GM12872 (cell line): ENCODE measurements around the gene TNFAIP8L1.

Source experiments
- TF ChIP-seq, protein P1 (sequence below): IDR thresholded peaks from 3 replicates; pipeline ENCODE4 v1.5.1; 2011; ENCODE audit warnings: low read depth, mild to moderate bottlenecking, low read length, moderate library complexity; ENCODE audit not compliant: insufficient read depth

Gene TNFAIP8L1

DNA sequence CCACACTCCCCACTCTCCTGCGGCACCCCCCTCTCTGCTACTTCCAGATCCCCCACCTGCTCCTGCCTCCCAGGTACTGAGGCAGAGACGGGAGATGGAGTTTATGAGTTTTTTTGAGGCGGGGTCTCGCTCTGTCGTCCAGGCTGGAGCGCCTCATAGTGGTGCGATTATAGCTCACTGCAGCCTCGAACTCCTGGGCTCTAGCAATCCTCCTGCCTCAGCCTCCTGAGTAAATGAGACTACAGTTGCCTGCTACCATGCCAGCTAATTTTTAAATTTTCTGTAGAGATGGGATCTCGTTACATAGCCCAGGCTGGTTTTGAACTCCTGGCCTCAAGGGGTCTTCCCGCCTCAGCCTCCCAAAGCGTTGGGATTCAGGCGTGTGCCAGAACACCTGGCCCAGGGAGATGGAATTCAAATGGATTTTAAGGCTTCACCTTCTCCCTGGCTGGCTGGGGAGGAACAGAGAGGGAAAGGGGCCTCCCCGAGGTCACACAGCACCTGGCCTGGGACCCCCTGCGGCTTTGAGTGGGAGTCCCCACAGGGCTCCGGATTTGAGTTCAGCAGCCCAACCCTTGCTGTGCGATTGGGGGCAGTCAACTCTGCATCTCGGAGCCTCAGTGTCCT, 19.5 kb upstream of the TNFAIP8L1 start:
- TF ChIP-seq, protein P1, sequence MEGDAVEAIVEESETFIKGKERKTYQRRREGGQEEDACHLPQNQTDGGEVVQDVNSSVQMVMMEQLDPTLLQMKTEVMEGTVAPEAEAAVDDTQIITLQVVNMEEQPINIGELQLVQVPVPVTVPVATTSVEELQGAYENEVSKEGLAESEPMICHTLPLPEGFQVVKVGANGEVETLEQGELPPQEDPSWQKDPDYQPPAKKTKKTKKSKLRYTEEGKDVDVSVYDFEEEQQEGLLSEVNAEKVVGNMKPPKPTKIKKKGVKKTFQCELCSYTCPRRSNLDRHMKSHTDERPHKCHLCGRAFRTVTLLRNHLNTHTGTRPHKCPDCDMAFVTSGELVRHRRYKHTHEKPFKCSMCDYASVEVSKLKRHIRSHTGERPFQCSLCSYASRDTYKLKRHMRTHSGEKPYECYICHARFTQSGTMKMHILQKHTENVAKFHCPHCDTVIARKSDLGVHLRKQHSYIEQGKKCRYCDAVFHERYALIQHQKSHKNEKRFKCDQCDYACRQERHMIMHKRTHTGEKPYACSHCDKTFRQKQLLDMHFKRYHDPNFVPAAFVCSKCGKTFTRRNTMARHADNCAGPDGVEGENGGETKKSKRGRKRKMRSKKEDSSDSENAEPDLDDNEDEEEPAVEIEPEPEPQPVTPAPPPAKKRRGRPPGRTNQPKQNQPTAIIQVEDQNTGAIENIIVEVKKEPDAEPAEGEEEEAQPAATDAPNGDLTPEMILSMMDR: no peak

DNA sequence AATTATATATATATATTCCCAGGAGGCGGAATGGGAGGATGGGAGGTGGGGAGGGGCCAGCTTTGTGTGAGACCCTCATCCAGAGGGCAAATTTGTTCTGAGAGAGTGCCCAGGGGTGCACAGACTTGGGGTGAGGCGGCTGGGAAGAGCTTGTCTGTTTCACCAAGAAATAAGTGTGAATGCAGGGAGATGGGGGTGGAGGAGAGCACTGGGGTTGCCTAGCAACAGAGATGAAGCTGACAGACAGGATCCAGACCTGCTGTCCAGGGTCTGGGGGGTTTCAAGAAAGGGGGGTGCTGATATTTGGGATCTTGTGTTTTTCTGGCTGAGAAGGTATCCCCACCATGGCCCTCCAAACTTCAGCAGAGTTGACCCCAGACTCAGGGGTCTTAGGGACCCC, 18.6 kb upstream of the TNFAIP8L1 start:
- TF ChIP-seq, protein P1: no peak

DNA sequence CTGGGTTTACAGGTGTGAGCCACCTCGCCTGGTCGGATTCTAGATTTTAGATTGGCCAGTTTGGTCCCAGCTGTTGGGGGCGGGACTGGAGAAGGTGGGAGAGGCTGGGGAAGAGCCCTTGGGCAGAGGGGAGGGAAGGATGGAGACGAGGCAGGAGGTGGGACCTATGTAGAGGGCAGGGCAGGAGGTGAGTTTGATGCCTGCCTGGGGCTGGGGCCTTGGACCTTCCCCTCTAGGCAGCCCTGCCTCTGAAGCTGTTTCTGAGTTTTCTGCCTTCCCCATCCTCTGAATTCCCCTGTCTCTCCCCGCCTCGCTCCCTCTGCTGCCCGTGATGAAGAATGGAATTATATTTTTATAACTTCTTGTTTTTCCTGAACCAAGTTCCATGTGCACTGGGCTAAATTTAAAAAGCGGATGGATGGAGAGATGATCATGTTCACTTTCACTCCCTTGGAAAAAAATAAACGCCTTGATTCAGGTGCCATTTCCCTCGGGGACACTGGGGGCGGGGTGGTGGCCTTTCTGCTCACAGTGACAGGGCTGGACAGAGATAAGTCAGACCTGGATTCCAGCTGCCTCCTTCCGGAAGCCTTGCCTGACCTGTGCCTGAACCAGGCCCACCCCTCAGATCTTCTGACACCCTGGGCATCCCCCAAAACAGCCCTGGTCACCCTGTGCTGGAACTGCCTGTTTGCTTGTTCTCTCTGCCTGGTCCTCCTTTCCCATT, 16.5 kb upstream of the TNFAIP8L1 start:
- TF ChIP-seq, protein P1: no peak

DNA sequence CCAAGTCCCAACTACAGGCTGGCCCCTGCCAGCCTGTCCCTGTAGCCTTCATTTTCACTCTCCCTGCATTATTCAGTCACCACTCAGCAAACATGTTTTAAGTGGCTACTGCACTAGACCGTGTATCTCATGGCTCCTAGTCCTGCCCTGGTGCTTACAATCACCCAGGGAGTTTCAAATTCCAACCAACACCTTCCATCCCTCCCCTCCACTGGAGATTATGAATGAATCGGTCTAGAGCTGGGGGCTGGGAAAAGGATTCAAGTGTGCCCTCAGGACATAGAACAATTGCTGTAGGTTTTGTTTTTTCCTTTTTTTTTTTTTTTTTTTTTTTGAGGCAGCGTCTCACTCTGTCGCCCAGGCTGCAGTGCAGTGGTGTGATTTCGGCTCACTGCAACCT, 15.0 kb upstream of the TNFAIP8L1 start:
- TF ChIP-seq, protein P1: no peak

DNA sequence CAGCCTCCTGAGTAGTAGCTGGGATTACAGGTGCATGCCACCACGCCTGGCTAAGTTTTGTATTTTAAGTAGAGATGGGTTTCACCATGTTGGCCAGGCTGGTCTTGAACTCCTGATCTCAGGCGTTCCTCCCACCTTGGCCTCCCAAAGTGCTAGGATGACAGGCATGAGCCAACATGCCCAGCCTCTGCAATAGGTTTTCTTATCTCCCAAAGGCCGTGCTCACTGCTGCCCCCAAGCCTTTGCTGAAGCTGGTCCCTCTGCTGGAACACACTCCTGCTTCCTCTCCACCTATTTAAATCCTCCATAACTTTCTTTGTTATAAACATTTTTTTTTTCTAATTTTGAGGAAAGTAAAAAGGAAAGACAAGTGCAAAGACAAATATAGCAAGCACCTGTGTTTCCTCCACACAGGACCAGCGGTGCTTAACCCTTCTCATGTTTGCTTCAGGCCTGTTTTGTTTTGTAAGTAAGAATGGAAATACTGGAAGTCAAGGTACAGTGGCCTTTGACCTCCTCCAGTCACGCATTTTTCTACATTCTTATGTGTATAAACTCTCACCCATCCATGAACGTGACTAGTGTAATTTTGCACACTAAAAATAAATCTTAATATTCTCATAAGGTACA, 14.5 kb upstream of the TNFAIP8L1 start:
- TF ChIP-seq, protein P1: peak; percentile 49

DNA sequence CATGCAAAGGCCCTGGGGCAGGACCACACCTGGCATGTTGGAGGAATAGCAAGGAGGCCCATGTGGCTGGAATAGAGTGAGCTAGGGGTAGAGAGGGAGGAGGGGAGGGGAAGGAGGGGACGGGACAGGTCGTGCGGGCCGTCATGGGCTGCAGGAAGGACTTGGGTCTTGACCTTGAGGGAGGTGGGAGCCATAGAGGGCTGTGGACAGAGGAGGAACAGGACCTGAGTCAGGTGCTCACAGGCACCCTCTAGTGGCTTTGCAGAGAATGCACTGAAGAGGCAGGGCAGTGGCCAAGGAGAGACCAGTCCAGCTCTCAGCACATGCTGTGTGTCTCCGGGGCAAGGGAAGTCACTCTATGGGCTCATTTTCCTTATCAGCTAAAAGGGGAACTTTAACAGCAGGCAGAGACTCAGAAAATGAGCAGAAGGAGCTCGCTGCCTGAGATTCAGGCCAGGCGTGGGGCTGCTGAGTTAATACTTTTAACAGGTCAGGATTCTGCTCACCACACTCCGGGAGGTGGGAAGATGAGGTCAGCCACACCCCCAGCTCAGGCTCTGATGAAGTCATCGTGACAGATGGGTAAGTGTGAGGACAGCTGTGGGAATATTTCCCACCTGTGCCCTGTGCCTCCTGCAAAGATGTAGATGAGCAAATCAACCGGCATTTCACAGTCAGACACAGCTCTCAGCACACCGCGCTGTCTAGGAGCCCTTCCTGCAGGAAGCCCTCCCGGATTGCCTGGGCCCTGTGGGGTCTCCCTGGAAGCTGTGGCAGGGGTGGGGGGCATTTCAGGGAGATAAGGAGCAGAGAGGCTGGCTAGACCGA, 6.0 kb upstream of the TNFAIP8L1 start:
- TF ChIP-seq, protein P1: peak; percentile 98

DNA sequence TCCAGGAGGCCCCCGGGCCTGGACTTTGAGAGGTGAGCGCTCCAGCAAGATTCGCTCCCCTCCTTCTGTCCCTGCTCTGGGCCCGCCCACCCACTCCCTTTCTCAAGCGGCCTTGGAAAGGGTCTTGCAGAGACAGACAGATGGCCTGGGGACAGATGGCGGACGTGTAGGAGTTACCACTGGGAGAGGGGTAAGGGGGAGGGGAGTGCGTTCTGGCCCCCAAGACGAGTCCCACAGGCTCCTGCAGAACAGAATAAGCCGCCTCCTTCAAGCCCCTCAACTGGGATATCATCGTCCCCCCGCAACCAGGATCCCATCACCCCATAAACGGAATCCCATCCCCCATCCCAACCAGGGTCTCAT, 3.6 kb upstream of the TNFAIP8L1 start:
- TF ChIP-seq, protein P1: no peak
